Measurements from ENCODE around the gene MTAP.

GRCh38 chr9:21810881-21811280, 8.4 kb downstream of the MTAP start:
- TF ChIP-seq CTCF (IDR thresholded peaks at IDR 0.05; ENCODE audit: low read length) = no peak
- TF ChIP-seq EZH2 (optimal IDR thresholded peaks at IDR 0.05; ENCODE audit: low read depth, low read length) = no peak

Measured in MM.1S (cell line).